OCI-LY7 (cell line): ENCODE results near the gene EWSR1.

Experiments used
- EZH2phosphoT487 ChIP-seq: fragments of 200-600 bp; sonication (generic); IDR thresholded peaks from 2 replicates; pipeline ENCODE4 v1.6.1; 2018; ENCODE audit warnings: low read depth, borderline replicate concordance, mild to moderate bottlenecking, mixed run types, antibody characterized with exemption, low read length, moderate library complexity, mixed read lengths
- TF ChIP-seq, protein P1 (sequence below): fragments of 200-600 bp; sonication (generic); conservative IDR thresholded peaks from 2 replicates; pipeline ENCODE4 v1.5.1; 2014; ENCODE audit warnings: mild to moderate bottlenecking, antibody characterized with exemption, low read length, moderate library complexity, mixed read lengths

DNA sequence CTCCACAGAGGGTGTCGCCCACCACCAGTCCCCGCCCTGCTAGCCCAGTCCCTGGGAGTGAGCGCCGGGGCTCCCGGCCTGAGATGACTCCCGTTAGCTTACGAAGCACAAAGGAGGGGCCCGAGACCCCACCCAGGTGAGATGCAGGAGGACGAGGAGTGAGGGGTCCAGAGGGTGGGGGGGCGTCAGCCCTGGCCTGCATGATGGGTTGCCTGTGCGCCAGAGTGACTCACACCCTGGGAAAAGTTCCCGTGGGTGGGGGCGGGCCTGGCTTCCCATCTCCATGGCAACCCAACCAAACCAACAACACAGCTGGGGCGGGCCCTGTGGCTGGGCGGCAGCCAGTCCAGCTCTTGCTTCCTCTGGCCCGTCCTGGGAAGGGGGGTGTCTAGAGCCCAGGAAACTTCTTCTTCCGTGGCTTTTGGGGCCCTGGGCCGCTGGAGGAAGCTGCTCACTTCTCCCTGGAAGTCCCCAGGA is 42.8 kb downstream of the EWSR1 start:
- TF ChIP-seq, protein P1, sequence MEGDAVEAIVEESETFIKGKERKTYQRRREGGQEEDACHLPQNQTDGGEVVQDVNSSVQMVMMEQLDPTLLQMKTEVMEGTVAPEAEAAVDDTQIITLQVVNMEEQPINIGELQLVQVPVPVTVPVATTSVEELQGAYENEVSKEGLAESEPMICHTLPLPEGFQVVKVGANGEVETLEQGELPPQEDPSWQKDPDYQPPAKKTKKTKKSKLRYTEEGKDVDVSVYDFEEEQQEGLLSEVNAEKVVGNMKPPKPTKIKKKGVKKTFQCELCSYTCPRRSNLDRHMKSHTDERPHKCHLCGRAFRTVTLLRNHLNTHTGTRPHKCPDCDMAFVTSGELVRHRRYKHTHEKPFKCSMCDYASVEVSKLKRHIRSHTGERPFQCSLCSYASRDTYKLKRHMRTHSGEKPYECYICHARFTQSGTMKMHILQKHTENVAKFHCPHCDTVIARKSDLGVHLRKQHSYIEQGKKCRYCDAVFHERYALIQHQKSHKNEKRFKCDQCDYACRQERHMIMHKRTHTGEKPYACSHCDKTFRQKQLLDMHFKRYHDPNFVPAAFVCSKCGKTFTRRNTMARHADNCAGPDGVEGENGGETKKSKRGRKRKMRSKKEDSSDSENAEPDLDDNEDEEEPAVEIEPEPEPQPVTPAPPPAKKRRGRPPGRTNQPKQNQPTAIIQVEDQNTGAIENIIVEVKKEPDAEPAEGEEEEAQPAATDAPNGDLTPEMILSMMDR: no peak
- TF ChIP-seq EZH2phosphoT487: no peak
